Rectal smooth muscle tissue (tissue), 1 donor: ENCODE data around the gene SAYSD1.

Experiments used
- H3K27ac ChIP-seq: one replicate; pipeline ENCODE4 v1.7.0; 2013; ENCODE audit warnings: low read depth, low read length, inconsistent platforms
- H3K27me3 ChIP-seq: one replicate; pipeline ENCODE4 v1.7.0; 2013; ENCODE audit warnings: low read length; ENCODE audit not compliant: control insufficient read depth, insufficient read depth
- H3K36me3 ChIP-seq: one replicate; pipeline ENCODE4 v1.7.0; 2013; ENCODE audit warnings: low read length; ENCODE audit not compliant: control insufficient read depth, insufficient read depth
- H3K4me1 ChIP-seq: one replicate; pipeline ENCODE4 v1.7.0; 2013; ENCODE audit warnings: low read length; ENCODE audit not compliant: control insufficient read depth, insufficient read depth
- H3K4me3 ChIP-seq: one replicate; pipeline ENCODE4 v1.7.0; 2013; ENCODE audit warnings: low read length
- H3K9ac ChIP-seq: one replicate; pipeline ENCODE4 v1.7.0; 2013; ENCODE audit warnings: low read length

Gene SAYSD1

GRCh38 chr6:39085129-39085797, 29.7 kb downstream of the SAYSD1 start:
- no peaks in the 10 kb centered on the region for H3K36me3 ChIP-seq
- no peak overlapping the region for H3K4me3 ChIP-seq
- H3K27ac ChIP-seq: no peak overlapping the region
- peaks cover 4% of the 10 kb centered on the region for H3K27me3 ChIP-seq
- H3K4me1 ChIP-seq: peaks cover 3% of the 10 kb centered on the region
- H3K9ac ChIP-seq: no peak overlapping the region

GRCh38 chr6:39084506-39084905, 30.5 kb downstream of the SAYSD1 start:
- H3K9ac ChIP-seq: no peak overlapping the region
- peaks cover 4% of the 10 kb centered on the region for H3K27me3 ChIP-seq
- H3K4me3 ChIP-seq: no peak overlapping the region
- no peaks in the 10 kb centered on the region for H3K36me3 ChIP-seq
- no peak overlapping the region for H3K27ac ChIP-seq
- H3K4me1 ChIP-seq: peaks cover 3% of the 10 kb centered on the region

GRCh38 chr6:39083231-39083634, 31.8 kb downstream of the SAYSD1 start:
- no peak overlapping the region for H3K9ac ChIP-seq
- H3K4me3 ChIP-seq: no peak overlapping the region
- no peak overlapping the region for H3K27ac ChIP-seq
- peaks cover 4% of the 10 kb centered on the region for H3K27me3 ChIP-seq
- H3K4me1 ChIP-seq: peaks cover 3% of the 10 kb centered on the region
- no peaks in the 10 kb centered on the region for H3K36me3 ChIP-seq

GRCh38 chr6:39082310-39082709, 32.7 kb downstream of the SAYSD1 start:
- Histone ChIP-seq H3K9ac (no peak overlapping the region), H3K4me3 (no peak overlapping the region), H3K27ac (no peak overlapping the region), H3K36me3 (no peaks in the 10 kb centered on the region), H3K27me3 (peaks cover 4% of the 10 kb centered on the region), H3K4me1 (peaks cover 3% of the 10 kb centered on the region)

- peaks cover 4% of the 10 kb centered on the region for H3K27me3 ChIP-seq
- no peak overlapping the region for H3K9ac ChIP-seq
- no peaks in the 10 kb centered on the region for H3K36me3 ChIP-seq
- H3K4me3 ChIP-seq: no peak overlapping the region
- H3K4me1 ChIP-seq: peaks cover 3% of the 10 kb centered on the region
- no peak overlapping the region for H3K27ac ChIP-seq
Observed at GRCh38 chr6:39080246-39080875, 34.6 kb downstream of the SAYSD1 start.

- no peak overlapping the region for H3K4me3 ChIP-seq
- no peak overlapping the region for H3K27ac ChIP-seq
- H3K36me3 ChIP-seq: no peaks in the 10 kb centered on the region
- peaks cover 4% of the 10 kb centered on the region for H3K27me3 ChIP-seq
- H3K4me1 ChIP-seq: peaks cover under 1% of the 10 kb centered on the region
- no peak overlapping the region for H3K9ac ChIP-seq
Observed at GRCh38 chr6:39079197-39080125, 35.5 kb downstream of the SAYSD1 start.

- H3K4me3 ChIP-seq: no peak overlapping the region
- H3K27ac ChIP-seq: no peak overlapping the region
Observed at GRCh38 chr6:39078695-39079094, 36.3 kb downstream of the SAYSD1 start.

GRCh38 chr6:39077882-39078594, 36.9 kb downstream of the SAYSD1 start:
- H3K9ac ChIP-seq: no peak overlapping the region
- H3K27me3 ChIP-seq: no peaks in the 10 kb centered on the region
- H3K4me1 ChIP-seq: no peaks in the 10 kb centered on the region
- no peak overlapping the region for H3K27ac ChIP-seq
- no peak overlapping the region for H3K4me3 ChIP-seq
- H3K36me3 ChIP-seq: no peaks in the 10 kb centered on the region

More at GRCh38 chr6:39078695-39079094, 36.3 kb downstream of the SAYSD1 start:
- Histone ChIP-seq H3K27me3 (peaks cover 2% of the 10 kb centered on the region), H3K9ac (no peak overlapping the region), H3K4me1 (no peaks in the 10 kb centered on the region), H3K36me3 (no peaks in the 10 kb centered on the region)

- Histone ChIP-seq H3K27ac (no peak overlapping the region), H3K36me3 (no peaks in the 10 kb centered on the region), H3K9ac (no peak overlapping the region), H3K4me3 (no peak overlapping the region), H3K27me3 (no peaks in the 10 kb centered on the region), H3K4me1 (no peaks in the 10 kb centered on the region)
Observed at GRCh38 chr6:39076623-39077535, 38.1 kb downstream of the SAYSD1 start.

- Histone ChIP-seq H3K4me3 (no peak overlapping the region), H3K27me3 (no peaks in the 10 kb centered on the region), H3K9ac (no peak overlapping the region), H3K36me3 (no peaks in the 10 kb centered on the region), H3K4me1 (no peaks in the 10 kb centered on the region), H3K27ac (no peak overlapping the region)
Observed at GRCh38 chr6:39075807-39076622, 39.0 kb downstream of the SAYSD1 start.
